ENCODE data around the gene UBE2G1. TPM values are rescaled to one million over a fixed set of nuclear protein-coding genes. Genes with fewer than 3 reads are reported as not detected.

The UBE2G1 gene
- total and polyA plus RNA-seq, 4 donors = 8.0 to 47.5 (median 34.4) TPM

DNA sequence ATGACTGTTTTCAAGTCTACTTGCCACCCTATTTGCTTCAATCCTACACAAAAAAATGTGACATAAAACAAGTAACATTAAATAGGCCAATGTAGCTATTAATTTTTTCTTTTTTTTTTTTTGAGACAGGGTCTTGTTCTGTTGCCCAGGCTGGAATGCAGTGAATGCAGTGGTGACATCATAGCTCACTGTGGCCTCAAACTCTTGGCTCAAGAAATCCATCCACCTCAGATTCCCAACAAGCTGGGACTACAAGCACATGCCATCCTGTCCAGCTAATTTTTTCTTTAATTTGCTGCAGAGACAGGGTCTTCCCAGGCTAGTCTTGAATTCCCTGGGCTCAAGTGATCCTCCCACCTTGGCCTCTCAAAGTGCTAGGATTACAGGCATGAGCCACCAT, 132.1 kb downstream of the UBE2G1 start:
- Histone ChIP-seq H3K4me1 (ENCODE audit: control insufficient read depth in 5 of 5, insufficient read depth in 5 of 5, low read length in 5 of 5) (peaks cover 0 to 27% (median 9%) of the 10 kb centered on the region in 5 donors), H3K9ac (ENCODE audit: insufficient read depth in 1 of 2, low read length in 2 of 2) (no peak overlapping the region), H3K36me3 (ENCODE audit: control insufficient read depth in 4 of 4, insufficient read depth in 4 of 4, low read length in 4 of 4) (peaks cover 11 to 20% (median 16%) of the 10 kb centered on the region in 4 donors), H3K4me3 (no peak overlapping the region), H3K27ac (ENCODE audit: low read depth in 1 of 2, low read length in 1 of 2) (peak overlapping the region in 1 of 2 donors; percentile 85), H3K9me3 (ENCODE audit: control insufficient read depth in 4 of 4, insufficient read depth in 3 of 4, low read length in 3 of 4) (no peaks in the 10 kb centered on the region), H3K27me3 (ENCODE audit: control insufficient read depth in 3 of 3, insufficient read depth in 3 of 3, low read length in 2 of 3) (no peaks in the 10 kb centered on the region)
- no peak for ATAC-seq (ENCODE audit: insufficient read depth, low FRiP score)
- DNase-seq = no peak
- no peak for TF ChIP-seq CTCF (IDR thresholded peaks at IDR 0.05; ENCODE audit: control extremely low read depth, extremely low read depth)

- H3K9ac ChIP-seq (ENCODE audit: insufficient read depth in 1 of 2, low read length in 2 of 2) = no peak overlapping the region
- no peak for TF ChIP-seq CTCF (IDR thresholded peaks at IDR 0.05; ENCODE audit: control extremely low read depth, extremely low read depth)
- DNase-seq (no peak), ATAC-seq (ENCODE audit: insufficient read depth, low FRiP score) (no peak)
- no peaks in the 10 kb centered on the region for H3K27me3 ChIP-seq (ENCODE audit: control insufficient read depth in 3 of 3, insufficient read depth in 3 of 3, low read length in 2 of 3)
- H3K9me3 ChIP-seq (ENCODE audit: control insufficient read depth in 4 of 4, insufficient read depth in 3 of 4, low read length in 3 of 4) = no peaks in the 10 kb centered on the region
- H3K36me3 ChIP-seq (ENCODE audit: control insufficient read depth in 4 of 4, insufficient read depth in 4 of 4, low read length in 4 of 4) = peaks cover 9 to 20% (median 11%) of the 10 kb centered on the region in 4 donors
- no peak overlapping the region for H3K4me3 ChIP-seq
- peaks cover 0 to 27% (median 9%) of the 10 kb centered on the region in 5 donors for H3K4me1 ChIP-seq (ENCODE audit: control insufficient read depth in 5 of 5, insufficient read depth in 5 of 5, low read length in 5 of 5)
- WGBS, 2 donors = 94 to 96% methylated on average over 7 of the region's 7 CpGs
- H3K27ac ChIP-seq (ENCODE audit: low read depth in 1 of 2, low read length in 1 of 2) = peak overlapping the region in 1 of 2 donors; percentile 85
These were observed 132.7 kb downstream of the UBE2G1 start for GRCh38 chr17:4233668-4234258.

DNA sequence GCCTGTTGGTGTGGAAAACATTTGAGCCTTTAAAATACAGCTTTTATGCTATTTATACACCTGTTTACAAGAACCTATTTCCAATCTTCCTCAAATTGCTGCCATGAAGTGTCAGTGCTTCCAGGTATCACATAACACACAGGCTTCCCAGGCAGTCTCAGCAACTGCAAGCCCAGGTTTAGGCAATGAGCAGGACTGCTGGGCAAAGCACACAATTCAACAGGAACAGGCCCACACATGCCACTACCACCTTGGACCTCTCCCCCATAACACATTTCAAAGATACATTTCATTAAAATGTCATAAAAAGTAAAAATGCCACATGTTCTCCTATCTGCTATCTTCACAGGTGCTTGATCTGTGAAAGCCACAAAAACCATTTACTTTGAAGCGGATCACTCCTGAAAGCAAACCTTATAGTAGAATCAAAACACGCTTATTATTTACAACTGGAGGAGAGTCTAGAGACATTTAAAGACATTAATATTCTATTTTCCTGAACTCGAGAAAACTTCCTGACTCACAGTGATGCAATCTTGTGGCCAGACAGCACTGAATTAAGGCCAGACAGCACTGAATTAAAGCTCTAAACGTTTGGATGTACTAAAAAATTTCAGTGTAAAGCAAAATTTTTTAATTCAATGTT, 134.2 kb downstream of the UBE2G1 start:
- no peak for DNase-seq
- Histone ChIP-seq H3K27me3 (ENCODE audit: control insufficient read depth in 3 of 3, insufficient read depth in 3 of 3, low read length in 2 of 3) (no peaks in the 10 kb centered on the region), H3K27ac (ENCODE audit: low read depth in 1 of 2, low read length in 1 of 2) (peak overlapping the region in 1 of 2 donors; percentile 85), H3K9me3 (ENCODE audit: control insufficient read depth in 4 of 4, insufficient read depth in 3 of 4, low read length in 3 of 4) (no peaks in the 10 kb centered on the region), H3K9ac (ENCODE audit: insufficient read depth in 1 of 2, low read length in 2 of 2) (no peak overlapping the region), H3K4me1 (ENCODE audit: control insufficient read depth in 5 of 5, insufficient read depth in 5 of 5, low read length in 5 of 5) (peaks cover 0 to 27% (median 9%) of the 10 kb centered on the region in 5 donors), H3K36me3 (ENCODE audit: control insufficient read depth in 4 of 4, insufficient read depth in 4 of 4, low read length in 4 of 4) (peaks cover 9 to 20% (median 10%) of the 10 kb centered on the region in 4 donors), H3K4me3 (no peak overlapping the region)
- no peak for TF ChIP-seq CTCF (IDR thresholded peaks at IDR 0.05; ENCODE audit: control extremely low read depth, extremely low read depth)
- no peak for ATAC-seq (ENCODE audit: insufficient read depth, low FRiP score)
- 46 to 65% methylated on average over 4 of the region's 4 CpGs for WGBS, 2 donors

Measured in lung (tissue), 12 donors.